Measurements from ENCODE around the gene PDLIM1. TPM values are rescaled to one million over a fixed set of nuclear protein-coding genes. Genes with fewer than 3 reads are reported as not detected.

Gene PDLIM1
- polyA plus RNA-seq, 1 experiment = 141 TPM

GRCh38 chr10:95221124-95221523 lies 69.7 kb downstream of the PDLIM1 start:
- no peak for DNase-seq (ENCODE audit: low read depth)
- ChIA-PET POLR2A (no interaction called here), CTCF (no interaction called here)
- Histone ChIP-seq H3K36me3 (ENCODE audit: control insufficient read depth, insufficient read depth, low read length) (no peaks in the 10 kb centered on the region), H3K27me3 (ENCODE audit: control insufficient read depth, insufficient read depth, low read length) (no peaks in the 10 kb centered on the region), H3K4me3 (ENCODE audit: low read depth, low read length) (no peak overlapping the region)
- TF ChIP-seq, protein P1, sequence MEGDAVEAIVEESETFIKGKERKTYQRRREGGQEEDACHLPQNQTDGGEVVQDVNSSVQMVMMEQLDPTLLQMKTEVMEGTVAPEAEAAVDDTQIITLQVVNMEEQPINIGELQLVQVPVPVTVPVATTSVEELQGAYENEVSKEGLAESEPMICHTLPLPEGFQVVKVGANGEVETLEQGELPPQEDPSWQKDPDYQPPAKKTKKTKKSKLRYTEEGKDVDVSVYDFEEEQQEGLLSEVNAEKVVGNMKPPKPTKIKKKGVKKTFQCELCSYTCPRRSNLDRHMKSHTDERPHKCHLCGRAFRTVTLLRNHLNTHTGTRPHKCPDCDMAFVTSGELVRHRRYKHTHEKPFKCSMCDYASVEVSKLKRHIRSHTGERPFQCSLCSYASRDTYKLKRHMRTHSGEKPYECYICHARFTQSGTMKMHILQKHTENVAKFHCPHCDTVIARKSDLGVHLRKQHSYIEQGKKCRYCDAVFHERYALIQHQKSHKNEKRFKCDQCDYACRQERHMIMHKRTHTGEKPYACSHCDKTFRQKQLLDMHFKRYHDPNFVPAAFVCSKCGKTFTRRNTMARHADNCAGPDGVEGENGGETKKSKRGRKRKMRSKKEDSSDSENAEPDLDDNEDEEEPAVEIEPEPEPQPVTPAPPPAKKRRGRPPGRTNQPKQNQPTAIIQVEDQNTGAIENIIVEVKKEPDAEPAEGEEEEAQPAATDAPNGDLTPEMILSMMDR (IDR thresholded peaks at IDR 0.05; ENCODE audit: insufficient read depth, low read depth, low read length) = no peak

- ChIA-PET CTCF (interaction anchor here (1.4 kb wide), 1 partner anchor 23 kb away, joined by 3 read pairs; no protein-coding TSS in a partner anchor), POLR2A (no interaction called here)
- DNase-seq (ENCODE audit: low read depth) = no peak
- Histone ChIP-seq H3K36me3 (ENCODE audit: control insufficient read depth, insufficient read depth, low read length) (no peaks in the 10 kb centered on the region), H3K4me3 (ENCODE audit: low read depth, low read length) (no peak overlapping the region), H3K27me3 (ENCODE audit: control insufficient read depth, insufficient read depth, low read length) (no peaks in the 10 kb centered on the region)
- TF ChIP-seq, protein P1 (IDR thresholded peaks at IDR 0.05; ENCODE audit: insufficient read depth, low read depth, low read length) = no peak
These were observed 70.3 kb downstream of the PDLIM1 start for GRCh38 chr10:95220539-95220938.

GRCh38 chr10:95217476-95217875 lies 73.3 kb downstream of the PDLIM1 start:
- Histone ChIP-seq H3K36me3 (ENCODE audit: control insufficient read depth, insufficient read depth, low read length) (no peaks in the 10 kb centered on the region), H3K4me3 (ENCODE audit: low read depth, low read length) (no peak overlapping the region), H3K27me3 (ENCODE audit: control insufficient read depth, insufficient read depth, low read length) (no peaks in the 10 kb centered on the region)
- TF ChIP-seq, protein P1 (IDR thresholded peaks at IDR 0.05; ENCODE audit: insufficient read depth, low read depth, low read length) = no peak
- POLR2A ChIA-PET = no interaction called here
- CTCF ChIA-PET = interaction anchor here (1.1 to 3.4 kb wide), 3 partner anchors 10 to 26 kb away, joined by 3 to 18 read pairs (median 5); no protein-coding TSS in a partner anchor
- no peak for DNase-seq (ENCODE audit: low read depth)

DNA sequence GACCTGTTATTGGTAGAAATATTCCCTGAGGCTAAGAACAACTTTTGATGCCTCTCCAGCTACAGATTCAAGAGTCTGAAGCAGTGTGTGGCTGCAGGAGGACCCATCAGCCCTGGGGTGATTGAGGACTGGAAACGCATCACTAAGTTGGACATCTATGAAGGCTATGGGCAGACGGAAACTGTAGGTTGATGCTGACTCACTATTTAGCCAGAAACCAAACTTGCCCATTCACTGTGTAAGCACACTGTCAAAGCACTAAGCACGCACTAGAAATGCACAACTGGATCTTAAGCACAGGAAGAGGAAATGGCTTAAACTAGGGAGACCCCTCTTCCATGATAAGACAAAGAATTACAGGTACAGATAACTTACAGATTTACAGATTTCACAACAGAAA lies 76.0 kb downstream of the PDLIM1 start:
- H3K36me3 ChIP-seq (ENCODE audit: control insufficient read depth, insufficient read depth, low read length) = no peaks in the 10 kb centered on the region
- ChIA-PET CTCF (no interaction called here), POLR2A (no interaction called here)
- H3K4me3 ChIP-seq (ENCODE audit: low read depth, low read length) = no peak overlapping the region
- TF ChIP-seq, protein P1 (IDR thresholded peaks at IDR 0.05; ENCODE audit: insufficient read depth, low read depth, low read length) = no peak
- DNase-seq (ENCODE audit: low read depth) = no peak
- H3K27me3 ChIP-seq (ENCODE audit: control insufficient read depth, insufficient read depth, low read length) = no peaks in the 10 kb centered on the region

GRCh38 chr10:95214369-95214768 lies 76.4 kb downstream of the PDLIM1 start:
- ChIA-PET POLR2A (no interaction called here), CTCF (no interaction called here)
- H3K27me3 ChIP-seq (ENCODE audit: control insufficient read depth, insufficient read depth, low read length) = no peaks in the 10 kb centered on the region
- TF ChIP-seq, protein P1 (IDR thresholded peaks at IDR 0.05; ENCODE audit: insufficient read depth, low read depth, low read length) = no peak
- H3K36me3 ChIP-seq (ENCODE audit: control insufficient read depth, insufficient read depth, low read length) = no peaks in the 10 kb centered on the region
- no peak overlapping the region for H3K4me3 ChIP-seq (ENCODE audit: low read depth, low read length)
- no peak for DNase-seq (ENCODE audit: low read depth)
